Endothelial cell of umbilical vein (primary cell): ENCODE data around the gene CD300LG.

Experiments
- JUN ChIP-seq: IDR thresholded peaks from 2 replicates; pipeline ENCODE4 v1.6.1; 2011; ENCODE audit warnings: borderline replicate concordance, low read depth; ENCODE audit not compliant: insufficient read length, insufficient read depth
- MYC ChIP-seq: IDR thresholded peaks from one replicate; pipeline ENCODE4 v1.6.1; 2011; ENCODE audit warnings: mild to moderate bottlenecking, low read depth, low read length
- POLR2A ChIP-seq: IDR thresholded peaks from 2 replicates; pipeline ENCODE4 v1.6.1; 2012; ENCODE audit warnings: low read depth, mild to moderate bottlenecking, control low read depth, low read length
- POLR2AphosphoS5 ChIP-seq: IDR thresholded peaks from 2 replicates; pipeline ENCODE4 v1.6.1; 2012; ENCODE audit warnings: low read depth, mild to moderate bottlenecking, control low read depth, low read length, moderate library complexity; ENCODE audit not compliant: insufficient read depth
- TF ChIP-seq, protein P1 (sequence below), 2 donors: IDR thresholded peaks; 1 replicate in 1 of 2; 2 replicates in 1 of 2; pipeline ENCODE4 v1.5.1; 2011; ENCODE audit warnings: low read length in 2 of 2, mild to moderate bottlenecking in 2 of 2, moderate library complexity in 2 of 2, control low read depth in 1 of 2, inconsistent platforms in 1 of 2, low read depth in 1 of 2; ENCODE audit not compliant: insufficient read depth in 1 of 2; ENCODE audit errors: extremely low read depth in 1 of 2

DNA sequence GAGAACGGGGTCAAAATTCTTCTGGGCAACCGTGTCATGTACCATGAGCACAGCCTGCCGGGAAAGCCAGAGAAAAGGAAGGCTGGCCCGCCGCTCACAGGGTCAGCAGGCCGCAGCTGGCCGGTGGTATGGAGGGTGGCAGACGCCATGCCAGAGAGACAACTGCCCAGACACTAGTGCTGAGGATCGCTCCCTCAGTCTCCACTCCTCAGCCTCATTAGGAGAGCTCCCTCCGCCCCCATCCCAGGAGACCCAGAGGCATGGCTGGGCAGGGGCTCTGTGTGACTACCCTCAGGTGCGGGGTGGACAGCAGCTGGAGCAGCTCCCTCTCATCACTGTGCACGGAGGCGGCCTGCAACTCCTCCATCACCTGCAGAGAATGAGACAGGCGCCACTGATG is 17.2 kb upstream of the CD300LG start:
- TF ChIP-seq, protein P1, sequence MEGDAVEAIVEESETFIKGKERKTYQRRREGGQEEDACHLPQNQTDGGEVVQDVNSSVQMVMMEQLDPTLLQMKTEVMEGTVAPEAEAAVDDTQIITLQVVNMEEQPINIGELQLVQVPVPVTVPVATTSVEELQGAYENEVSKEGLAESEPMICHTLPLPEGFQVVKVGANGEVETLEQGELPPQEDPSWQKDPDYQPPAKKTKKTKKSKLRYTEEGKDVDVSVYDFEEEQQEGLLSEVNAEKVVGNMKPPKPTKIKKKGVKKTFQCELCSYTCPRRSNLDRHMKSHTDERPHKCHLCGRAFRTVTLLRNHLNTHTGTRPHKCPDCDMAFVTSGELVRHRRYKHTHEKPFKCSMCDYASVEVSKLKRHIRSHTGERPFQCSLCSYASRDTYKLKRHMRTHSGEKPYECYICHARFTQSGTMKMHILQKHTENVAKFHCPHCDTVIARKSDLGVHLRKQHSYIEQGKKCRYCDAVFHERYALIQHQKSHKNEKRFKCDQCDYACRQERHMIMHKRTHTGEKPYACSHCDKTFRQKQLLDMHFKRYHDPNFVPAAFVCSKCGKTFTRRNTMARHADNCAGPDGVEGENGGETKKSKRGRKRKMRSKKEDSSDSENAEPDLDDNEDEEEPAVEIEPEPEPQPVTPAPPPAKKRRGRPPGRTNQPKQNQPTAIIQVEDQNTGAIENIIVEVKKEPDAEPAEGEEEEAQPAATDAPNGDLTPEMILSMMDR (IDR thresholded peaks at IDR 0.05; ENCODE audit: extremely low read depth in 1 of 2, insufficient read depth in 1 of 2, low read depth in 1 of 2, low read length in 2 of 2), result no peak
- TF ChIP-seq POLR2A, result no peak
- TF ChIP-seq POLR2AphosphoS5, result no peak
- no peak for TF ChIP-seq JUN
- no peak for TF ChIP-seq MYC
